Keratinocyte (primary cell): ENCODE data around the gene SLCO1B3.

ENCODE experiments used
- CTCF ChIP-seq, 3 experiments: IDR thresholded peaks in 1 of 3; conservative IDR thresholded peaks in 1 of 3; optimal IDR thresholded peaks in 1 of 3; 2 replicates in 2 of 3; 3 replicates in 1 of 3; pipeline versions ENCODE3 to v1.5.1; 2011; ENCODE audit warnings: low read length in 3 of 3, mild to moderate bottlenecking in 3 of 3, moderate library complexity in 2 of 3, control low read depth in 1 of 3, inconsistent platforms in 1 of 3; ENCODE audit not compliant: insufficient read depth in 2 of 3; ENCODE audit errors: extremely low read depth in 1 of 3
- EZH2 ChIP-seq: IDR thresholded peaks from one replicate; pipeline ENCODE4 v1.6.1; 2012; ENCODE audit warnings: inconsistent platforms, mild to moderate bottlenecking, low read length, moderate library complexity

DNA sequence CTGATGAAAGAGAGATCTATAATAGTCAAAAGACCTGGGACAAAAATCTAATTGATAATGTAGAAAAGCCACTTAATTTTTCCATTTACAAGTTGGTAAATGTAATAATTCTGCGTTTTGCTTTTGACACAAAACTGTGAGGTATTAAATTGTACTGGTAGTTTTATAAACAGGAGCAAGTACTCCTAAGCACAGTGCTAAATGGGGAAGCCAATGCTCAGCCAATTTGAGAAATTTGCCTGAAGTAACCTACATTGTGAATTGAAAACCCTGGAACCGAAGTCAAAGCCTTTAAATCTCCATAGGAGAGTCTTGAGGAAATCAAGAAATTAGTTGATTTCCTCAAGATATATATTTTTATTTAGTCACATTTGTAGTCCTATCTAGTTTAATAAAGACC, 152.8 kb downstream of the SLCO1B3 start:
- no peak for TF ChIP-seq CTCF (optimal IDR thresholded peaks at IDR 0.05 in 1 of 3, IDR thresholded peaks at IDR 0.05 in 1 of 3, conservative IDR thresholded peaks at IDR 0.05 in 1 of 3; ENCODE audit: extremely low read depth in 1 of 3, insufficient read depth in 2 of 3, low read length in 3 of 3)
- no peak for TF ChIP-seq EZH2
